NCI-H460 (cell line): ENCODE results near the gene RSPH9. TPM values are rescaled to one million over a fixed set of nuclear protein-coding genes. Genes with fewer than 3 reads are reported as not detected.

Source experiments
- DNase-seq: peaks from one replicate; pipeline ENCODE4 v3.0.0-alpha.2; 2016; ENCODE audit warnings: low read depth; ENCODE audit errors: extremely low read depth
- total RNA-seq: library from RNA; depleted of rRNA; stranded (reverse); fragments of >200 nt; shearing (Covaris generic); gene quantifications from 2 replicates; pipeline ENCODE4 v1.2.3, GENCODE V29; 2014

The RSPH9 gene
- total RNA-seq, 1 experiment from 2014 or later = 0.42 TPM

DNA sequence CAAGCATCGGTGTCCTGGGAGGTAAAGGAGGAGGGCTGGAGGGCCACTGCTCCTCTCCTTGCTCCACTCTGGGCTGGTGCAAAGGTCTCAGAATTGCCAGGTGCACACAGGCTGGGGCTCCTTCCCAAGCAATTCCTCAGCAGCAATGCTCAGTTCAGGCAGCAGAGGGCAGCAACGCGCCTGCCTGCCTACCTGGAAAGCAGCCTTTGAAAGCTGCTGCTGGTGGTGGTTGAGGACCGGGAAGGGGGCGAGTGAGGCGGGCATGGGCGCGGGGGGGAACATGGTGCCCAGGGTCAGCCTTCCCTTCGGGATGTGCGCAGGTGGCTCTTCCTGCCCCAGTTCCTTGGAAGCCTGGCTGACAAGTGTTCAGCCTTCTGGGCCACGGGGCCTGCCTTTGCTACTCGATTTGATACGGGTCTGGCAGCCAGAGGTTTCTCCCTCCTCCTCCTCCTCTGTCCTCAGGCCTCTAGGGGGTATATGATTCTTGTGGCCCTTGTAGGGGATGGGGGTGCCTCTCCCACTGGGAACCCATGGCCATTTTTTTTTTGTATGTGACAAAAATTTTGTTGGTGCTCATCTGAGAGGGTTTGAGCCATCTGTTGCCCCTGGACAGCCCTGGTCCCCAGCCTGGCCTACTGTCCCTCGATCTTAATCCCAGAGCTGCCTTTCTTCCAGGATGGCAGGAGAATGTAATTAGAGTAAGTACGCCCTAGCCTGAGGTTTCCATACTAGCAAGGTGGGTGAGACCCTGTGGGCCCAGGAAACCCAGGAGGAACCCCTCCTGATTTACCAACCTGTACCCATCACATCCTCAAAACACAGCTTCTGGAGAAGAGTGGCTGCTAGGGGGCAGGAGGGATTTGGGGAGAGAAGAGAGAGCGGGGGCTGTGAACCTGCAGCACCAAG lies 22.7 kb downstream of the RSPH9 start:
- peak; percentile 64 for DNase-seq

DNA sequence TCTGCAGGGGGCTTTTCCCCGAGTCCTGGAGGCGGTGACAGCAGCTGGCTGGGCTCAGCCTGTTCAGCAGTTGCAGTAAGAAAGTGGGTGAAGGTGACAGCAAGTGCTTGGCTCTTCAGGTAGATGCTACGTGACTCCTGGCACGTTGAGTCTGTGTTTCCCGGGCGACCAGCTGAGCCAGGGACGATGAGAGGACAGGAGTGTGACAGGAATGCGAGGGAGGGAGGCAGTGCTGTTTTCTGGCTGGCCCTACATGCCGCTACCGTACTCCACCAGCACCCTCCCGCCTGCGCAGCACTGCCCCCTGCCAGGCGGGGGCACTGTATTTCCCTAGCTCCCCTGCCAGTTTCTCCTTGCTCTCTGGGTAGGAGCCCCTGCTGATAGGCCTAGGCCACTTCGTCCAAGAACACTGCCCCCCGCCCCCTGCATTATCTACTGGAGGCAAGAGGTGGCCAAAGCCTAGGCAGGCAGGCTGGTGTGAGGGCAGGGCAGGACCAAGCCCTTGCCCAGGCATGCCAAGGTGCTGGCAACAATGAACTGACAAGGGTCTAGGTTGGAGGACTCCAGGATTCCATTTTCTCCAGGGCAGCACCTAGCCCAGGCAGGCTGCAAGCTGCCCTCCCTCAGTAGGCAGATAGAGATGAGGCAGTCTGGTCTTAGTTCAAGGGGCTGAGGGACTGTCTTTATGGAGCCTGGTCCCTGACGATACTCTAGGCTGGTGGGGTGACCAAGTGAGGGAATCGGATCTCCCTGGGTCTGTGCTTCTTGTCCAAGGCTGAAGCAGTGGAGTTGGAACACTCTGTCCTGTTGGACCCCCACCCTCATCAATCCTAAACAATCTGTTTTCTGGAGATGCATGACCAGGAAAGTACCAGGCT lies 23.6 kb downstream of the RSPH9 start:
- DNase-seq = peak; percentile 33

DNA sequence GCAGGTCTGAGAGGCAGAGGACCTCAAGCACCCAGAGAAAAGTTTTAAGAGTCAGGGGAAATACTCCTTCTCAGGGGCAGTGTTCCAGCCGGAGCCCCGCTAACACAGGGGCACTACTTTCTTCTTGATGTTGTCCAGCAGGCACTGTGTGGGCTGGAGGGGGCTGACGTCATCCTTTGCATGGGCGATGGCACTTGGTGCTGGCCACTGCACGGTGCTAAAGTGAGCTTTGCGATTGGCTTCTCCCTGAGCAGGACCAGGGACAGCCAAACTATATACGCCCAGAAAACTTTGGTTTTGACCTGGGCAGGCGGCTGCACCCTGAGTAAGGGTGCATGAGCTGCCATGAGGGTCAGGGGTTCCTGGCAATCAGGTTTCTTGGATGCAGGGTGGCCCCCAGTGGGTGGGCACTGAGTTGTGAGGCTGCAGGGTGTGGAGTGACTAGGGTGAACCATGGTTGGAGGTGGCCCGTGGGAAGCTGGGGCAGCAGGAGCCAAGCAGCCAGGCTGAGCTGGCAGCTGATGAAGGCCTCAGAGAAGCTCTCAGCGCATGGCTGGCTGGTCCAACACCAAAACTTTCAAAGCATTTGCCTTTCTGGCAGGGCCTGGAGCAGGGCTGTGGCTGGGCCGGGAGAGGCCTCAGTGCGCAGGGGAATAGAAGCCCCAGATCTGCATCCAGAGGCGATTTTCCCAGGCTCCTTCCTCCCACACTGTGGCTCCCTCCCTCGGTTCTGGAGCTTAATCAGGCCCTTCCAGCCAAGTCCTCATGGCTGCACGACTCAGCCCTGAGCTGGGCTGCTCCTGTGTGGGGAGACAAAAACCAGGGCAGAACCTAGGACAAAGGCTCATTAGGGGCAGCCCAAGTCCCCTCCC lies 24.4 kb downstream of the RSPH9 start:
- DNase-seq = no peak

DNA sequence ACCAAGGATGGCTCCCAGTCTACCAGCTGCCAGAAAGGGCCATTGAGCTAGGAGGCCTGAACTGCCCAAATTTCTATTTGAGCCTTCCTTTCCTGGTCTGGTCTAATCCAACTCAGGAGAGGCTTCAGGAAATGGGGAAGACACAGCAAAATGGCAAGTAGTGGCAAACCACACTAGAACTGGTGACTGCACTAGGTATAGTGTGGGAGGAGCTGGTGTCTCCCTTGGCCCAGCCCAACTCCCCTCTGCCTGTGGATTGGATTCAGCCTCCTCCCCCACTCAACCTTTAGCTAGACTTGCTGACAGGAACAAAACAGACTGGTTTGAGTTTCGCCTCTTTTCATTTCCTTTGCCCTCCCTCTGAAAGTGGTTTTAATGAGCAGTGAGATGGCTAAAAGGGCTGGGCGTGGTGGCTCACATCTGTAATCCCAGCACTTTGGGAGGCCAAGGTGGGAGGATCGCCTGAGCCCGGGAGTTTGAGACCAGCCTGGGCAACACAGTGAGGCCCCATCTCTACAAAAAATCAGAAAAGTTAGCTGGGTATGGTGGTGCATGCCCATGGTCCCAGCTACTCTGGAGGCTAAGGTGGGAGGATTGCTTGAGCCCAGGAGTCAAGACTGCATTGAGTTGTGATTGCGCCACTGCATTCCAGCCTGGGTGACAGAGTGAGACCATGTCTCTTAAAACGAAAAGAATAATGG lies 25.2 kb downstream of the RSPH9 start:
- no peak for DNase-seq

DNA sequence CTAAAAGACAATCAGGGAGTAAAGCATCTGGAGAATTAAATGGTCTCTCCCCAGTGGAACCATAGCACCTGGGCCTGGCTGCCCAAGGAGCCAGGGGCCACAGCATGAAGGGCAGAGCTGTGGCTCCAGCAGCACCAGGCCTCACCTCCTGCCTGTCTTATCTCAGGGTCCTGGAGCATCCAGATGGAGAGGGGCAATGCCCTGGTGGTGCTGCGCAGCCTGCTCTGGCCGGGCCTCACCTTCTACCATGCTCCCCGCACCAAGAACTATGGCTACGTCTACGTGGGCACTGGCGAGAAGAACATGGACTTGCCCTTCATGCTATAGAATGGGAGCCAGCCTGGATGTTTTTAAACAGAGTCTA lies 25.8 kb downstream of the RSPH9 start:
- no peak for DNase-seq

DNA sequence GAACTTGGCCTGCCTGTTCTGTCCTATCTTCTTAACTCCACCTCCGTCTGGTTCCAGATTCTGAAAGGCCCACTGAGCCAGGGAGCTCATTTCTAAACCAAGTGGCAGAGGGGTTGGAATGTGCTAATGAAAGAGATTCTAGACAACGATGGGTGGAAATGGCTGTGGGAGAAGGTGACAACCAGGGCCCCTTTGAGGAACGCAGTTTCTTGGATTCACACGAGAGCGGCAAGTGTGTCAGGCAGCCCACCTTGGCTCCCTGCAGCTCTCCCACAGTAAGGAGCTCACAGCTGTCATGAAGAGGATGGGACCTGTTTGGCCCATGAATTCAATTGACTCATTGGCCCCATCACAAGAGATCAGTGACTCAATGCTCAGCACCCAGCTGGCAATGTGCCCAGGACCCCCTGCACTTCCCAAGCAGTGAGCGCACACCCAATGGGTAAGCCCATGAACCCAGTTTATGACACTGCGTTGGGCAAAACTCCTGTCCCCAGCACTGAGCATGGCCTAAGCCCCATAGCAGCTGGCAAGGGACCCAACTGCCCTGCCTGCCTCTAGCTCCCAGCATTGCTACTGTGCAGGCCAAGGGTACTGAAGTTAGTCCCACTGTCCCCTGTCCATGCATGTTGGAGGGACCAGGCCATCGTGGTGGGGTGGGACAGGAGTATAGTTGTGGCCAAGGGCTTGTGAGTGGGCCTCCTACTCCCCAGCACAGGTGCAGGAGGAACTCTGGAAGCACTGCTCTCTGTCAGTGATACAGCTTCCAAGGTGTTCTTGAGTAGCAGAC lies 26.4 kb downstream of the RSPH9 start:
- DNase-seq = no peak

DNA sequence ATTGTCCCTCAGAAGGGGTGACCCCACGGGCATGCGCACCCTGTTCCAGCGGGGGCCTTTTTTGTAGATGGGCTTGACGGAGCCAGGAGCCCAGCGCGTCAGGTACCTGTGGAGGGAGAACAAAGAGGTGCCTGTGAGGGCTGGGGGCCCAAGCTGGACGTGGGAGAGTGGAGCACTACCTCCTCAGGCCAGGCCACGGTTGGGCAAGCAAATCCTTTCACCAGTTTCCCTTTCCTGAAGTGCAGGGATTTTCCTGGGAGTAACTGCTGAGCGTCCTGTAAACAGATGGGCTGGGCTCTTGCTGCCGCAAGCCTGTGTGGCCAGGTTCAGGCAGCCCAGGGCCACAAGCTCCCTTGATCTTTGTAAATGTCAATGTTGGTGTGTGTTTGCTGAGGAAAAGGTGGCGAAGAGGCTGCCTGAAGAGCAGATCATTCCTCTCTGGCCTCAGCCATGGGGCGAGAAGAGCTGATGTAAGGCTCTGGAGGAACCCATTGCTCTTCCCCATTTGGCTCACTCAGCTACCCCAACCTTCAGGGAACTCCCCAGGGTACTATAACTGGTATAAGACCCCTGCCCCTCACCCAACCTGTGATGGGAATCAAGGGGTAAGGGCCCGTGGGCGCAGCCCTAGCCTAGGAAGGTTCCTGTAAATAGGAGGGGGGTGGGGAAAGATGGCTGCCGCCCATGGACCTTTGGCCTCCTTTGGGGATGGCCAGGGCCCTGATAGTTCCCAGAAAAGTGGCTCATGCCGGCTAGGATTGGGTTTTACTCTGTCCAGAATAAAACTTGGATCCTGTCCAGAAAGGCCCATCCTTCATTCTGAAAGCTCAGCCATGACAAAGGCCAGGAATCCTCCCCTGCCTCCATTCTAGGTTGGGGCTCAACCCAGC lies 27.2 kb downstream of the RSPH9 start:
- DNase-seq = no peak

DNA sequence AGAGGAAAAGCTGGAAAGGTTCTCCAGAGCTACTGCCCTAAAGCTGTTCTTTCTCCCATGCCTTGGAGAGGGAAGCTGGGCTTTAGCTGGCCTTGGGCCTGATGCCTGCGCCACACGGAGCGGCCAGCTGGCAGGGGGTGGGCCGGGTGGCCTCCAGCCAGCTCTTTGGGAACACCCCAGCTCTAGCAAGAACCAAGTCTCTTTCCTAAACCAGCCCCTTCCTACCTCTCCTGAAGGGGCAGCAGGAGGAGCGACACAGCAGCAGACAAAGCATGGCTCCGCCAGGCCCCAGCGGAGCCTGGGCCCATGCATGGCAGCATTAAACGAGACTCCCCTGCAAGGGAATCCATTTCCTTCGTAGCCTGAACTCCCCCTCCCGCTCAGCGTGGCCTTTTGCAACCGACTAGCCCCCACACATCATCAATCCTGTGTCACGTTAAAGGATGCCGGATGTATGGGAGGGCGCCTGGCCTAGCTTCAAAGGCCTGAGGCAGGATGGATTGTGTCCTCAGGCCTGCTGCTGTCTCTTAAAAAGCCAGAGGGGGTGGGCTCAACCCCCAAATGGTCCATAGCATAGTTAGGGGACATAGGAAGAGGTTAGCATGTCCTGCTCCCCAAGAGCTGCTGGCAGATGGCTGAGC lies 28.7 kb downstream of the RSPH9 start:
- no peak for DNase-seq

DNA sequence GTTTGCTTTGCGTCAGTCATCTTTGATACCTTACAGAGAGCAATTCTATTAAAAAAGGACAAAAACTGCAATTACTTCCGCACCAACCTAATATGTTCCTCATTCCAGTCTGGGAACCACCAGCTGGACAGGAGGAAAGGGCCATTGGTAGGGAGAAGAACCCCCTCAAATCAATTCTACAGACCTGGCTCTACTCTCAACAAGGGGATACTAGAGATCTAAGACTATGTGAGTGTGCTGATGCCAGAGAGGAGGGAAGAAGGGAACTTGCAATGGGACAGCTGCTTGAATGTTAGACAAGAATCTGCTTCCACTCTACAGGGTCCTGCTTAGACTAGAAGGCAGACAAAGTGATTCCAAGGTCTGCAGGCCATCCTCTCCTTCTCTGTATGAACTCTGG lies 29.5 kb downstream of the RSPH9 start:
- no peak for DNase-seq

DNA sequence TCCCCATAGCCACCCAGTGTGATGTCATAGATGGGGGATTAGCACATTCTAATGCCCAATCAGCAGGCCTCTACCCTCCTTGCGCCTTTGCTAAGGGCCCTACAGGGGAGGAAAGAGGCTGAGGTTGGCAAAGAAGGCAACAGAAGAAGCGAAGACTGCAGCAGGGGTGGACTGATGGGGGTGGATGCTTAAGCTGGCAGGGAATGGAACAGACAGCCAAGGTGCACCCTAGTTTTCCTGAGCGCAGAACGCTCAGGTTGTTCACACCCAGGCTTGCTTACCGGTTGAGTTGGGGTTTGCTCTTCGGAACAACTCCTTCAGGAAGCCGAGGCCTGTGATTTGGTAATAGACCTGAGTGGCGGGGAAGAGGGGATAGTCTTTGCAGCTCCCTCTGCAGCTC lies 30.1 kb downstream of the RSPH9 start:
- no peak for DNase-seq

DNA sequence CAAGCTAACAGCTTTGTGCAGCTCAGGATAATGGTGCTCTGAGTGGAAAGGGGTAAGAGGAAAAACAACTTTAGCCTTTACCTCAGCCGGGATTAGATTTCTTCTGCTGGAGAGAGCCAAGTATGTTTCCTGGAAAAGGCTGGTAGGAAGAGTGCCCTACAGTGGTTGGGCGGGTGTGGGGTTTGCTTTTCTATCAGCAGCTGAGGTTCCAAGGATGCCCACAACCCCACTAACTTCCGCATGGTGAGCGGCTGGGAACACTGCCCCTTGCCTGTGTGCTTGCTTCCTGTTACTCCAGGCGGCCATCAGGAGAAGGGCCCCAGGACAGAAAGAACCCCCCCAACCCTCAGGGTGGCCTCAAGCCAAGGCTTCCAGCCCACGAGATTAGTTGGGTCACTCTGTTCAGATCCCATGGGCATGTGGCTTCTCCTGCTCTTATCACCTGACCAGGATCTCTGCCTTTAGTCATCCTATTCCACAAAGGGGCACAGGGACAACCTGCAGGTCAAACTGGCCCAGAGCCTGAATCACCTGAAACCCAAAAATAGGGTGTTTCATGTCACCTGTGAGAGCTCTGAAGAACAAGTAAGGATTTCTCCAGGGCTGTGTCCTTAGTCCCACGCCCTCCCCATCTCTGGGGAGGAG lies 32.2 kb downstream of the RSPH9 start:
- no peak for DNase-seq

DNA sequence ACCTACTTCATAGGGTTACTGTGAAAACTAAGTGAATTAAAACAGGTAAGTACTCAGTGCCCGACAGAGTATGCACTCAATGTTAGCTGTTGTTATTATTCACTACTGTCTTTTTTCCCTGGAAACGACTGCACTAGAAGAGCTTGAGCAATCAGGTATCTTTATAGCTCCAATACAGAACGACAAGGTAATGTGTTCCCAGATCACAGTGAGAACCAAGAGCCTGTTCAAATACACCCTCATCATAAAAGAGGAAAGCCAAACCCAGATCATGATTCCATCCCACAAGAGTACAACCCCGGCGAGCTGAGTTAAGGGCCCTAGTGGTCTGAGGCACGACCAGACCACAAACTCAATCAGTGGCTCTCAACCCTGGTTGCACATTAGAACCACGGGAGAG lies 32.9 kb downstream of the RSPH9 start:
- no peak for DNase-seq

DNA sequence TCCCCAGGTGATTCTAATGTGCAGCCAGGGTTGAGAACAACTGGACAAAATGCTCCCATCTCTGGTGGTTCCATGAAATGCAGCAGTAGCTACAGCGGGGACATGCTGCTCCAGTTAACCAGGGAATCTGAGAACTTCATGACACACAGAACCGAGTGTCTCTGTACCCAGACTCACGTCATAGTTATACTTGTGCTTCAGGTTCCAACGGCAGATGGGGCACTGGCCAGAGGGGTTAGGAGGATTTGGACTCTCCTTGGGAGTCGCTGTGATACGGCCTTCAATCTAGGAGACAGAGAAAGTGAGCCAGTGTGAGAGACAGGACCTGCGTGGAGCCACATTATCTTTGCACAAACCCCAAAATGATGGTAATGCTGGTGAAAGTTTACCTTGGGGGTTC lies 33.5 kb downstream of the RSPH9 start:
- DNase-seq = no peak

DNA sequence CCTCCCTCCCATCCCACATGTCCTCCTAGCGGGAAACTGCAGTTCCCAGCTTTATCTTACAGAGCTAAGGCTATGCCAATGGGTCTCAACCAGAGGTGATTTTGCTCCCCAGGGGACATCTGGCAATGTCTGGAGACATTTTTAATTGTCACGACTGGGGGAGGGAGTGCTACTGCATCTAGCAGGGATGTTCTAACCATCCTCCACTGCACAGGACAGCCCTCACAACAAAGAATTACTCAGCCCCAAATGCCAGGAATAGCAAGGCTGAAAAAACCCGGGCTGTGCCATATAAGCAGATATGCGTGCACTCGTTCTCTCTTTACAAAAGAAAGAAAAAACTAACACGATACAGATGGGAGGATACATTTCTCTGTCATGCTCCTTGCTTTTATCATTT lies 34.2 kb downstream of the RSPH9 start:
- no peak for DNase-seq

DNA sequence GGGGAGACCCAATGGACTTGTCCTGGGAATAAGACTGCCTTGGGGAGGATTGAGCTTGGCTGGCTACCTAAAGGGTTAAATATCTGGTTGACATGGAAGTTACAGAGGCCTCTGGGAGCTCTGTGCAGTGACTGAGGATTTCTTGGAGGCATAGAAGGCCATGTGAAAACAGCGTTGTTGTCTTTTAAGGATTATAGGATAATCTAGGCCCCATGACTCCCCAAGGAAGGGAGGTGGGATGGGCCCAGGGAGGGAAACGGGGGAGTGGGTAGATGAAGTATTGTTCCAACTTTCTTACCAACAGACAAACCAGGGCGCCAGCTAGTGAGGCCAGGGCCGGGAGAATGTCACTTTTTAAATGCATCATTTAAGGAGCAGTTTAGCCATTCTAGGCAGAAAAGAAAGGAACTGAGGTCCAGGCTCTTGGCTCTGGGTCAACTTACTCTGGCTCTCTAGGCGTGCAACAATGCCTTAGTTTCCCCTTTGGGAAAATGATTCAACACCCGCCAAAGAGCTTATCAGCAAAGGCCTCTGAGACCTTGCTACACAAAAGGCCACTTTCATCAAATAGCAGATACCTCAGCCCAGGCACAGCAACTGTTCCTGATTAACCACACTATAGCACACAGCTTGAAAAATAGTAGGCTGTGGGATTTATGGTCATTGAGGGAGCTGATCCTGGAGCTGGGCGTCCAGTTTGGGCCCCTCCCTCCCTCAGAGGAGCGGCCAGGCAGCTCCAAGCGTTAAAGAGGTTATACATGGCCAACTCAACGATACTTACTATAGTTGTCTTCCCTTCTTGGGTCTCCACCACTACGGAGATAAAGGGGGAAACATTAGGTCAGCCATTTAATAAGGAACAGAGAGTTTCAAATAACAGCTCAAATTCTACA lies 35.7 kb downstream of the RSPH9 start:
- no peak for DNase-seq

DNA sequence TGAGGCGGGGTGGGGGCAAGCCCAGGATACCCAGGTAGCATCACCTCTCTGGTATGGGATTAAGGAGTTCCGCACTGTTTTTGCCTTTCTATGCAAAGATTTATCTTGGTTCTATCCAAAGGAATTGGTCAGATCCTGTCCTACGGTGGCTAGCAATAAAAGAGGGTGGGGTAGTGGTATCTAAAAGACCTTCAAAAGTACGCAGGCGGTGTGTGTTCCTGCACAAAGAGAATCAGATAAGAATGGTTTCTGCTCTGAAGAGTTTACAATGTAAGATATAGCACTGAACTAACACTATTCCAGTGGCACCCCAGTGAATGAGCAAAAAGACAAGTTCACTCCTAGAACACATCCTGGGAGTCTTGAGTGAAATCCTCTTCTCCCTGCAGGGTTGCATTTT lies 36.5 kb downstream of the RSPH9 start:
- no peak for DNase-seq
